ENCODE data around the gene IGFL4. TPM values are rescaled to one million over a fixed set of nuclear protein-coding genes. Genes with fewer than 3 reads are reported as not detected.

Gene IGFL4
- total and polyA plus RNA-seq, 2 of the 13 experiments (the other 11 are each of a cell fraction or from before 2014, with no cell fraction given) = 1.2 to 1.4 TPM

GRCh38 chr19:46076951-46077814, 36.4 kb upstream of the IGFL4 start (continued):
- TF ChIP-seq, protein P1, sequence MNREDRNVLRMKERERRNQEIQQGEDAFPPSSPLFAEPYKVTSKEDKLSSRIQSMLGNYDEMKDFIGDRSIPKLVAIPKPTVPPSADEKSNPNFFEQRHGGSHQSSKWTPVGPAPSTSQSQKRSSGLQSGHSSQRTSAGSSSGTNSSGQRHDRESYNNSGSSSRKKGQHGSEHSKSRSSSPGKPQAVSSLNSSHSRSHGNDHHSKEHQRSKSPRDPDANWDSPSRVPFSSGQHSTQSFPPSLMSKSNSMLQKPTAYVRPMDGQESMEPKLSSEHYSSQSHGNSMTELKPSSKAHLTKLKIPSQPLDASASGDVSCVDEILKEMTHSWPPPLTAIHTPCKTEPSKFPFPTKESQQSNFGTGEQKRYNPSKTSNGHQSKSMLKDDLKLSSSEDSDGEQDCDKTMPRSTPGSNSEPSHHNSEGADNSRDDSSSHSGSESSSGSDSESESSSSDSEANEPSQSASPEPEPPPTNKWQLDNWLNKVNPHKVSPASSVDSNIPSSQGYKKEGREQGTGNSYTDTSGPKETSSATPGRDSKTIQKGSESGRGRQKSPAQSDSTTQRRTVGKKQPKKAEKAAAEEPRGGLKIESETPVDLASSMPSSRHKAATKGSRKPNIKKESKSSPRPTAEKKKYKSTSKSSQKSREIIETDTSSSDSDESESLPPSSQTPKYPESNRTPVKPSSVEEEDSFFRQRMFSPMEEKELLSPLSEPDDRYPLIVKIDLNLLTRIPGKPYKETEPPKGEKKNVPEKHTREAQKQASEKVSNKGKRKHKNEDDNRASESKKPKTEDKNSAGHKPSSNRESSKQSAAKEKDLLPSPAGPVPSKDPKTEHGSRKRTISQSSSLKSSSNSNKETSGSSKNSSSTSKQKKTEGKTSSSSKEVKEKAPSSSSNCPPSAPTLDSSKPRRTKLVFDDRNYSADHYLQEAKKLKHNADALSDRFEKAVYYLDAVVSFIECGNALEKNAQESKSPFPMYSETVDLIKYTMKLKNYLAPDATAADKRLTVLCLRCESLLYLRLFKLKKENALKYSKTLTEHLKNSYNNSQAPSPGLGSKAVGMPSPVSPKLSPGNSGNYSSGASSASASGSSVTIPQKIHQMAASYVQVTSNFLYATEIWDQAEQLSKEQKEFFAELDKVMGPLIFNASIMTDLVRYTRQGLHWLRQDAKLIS (CRISPR knock-in tag; IDR thresholded peaks at IDR 0.05) = no peak
- TF ChIP-seq CEBPZ (IDR thresholded peaks at IDR 0.05; ENCODE audit: low read length) = no peak
- no peak for TF ChIP-seq IRX3 (CRISPR knock-in tag; IDR thresholded peaks at IDR 0.05; ENCODE audit: borderline replicate concordance, low read depth)
- no peak for TF ChIP-seq PAWR (CRISPR knock-in tag; IDR thresholded peaks at IDR 0.05; ENCODE audit: borderline replicate concordance)
- no peak for TF ChIP-seq THAP7 (CRISPR knock-in tag; IDR thresholded peaks at IDR 0.05)
- peak; percentile 47; the same call in 1 of the 2 replicates for TF ChIP-seq ZKSCAN1 (IDR thresholded peaks at IDR 0.05; ENCODE audit: low read length)
- TF ChIP-seq SOX6 (IDR thresholded peaks at IDR 0.05) = no peak
- TF ChIP-seq SOX6 (CRISPR knock-in tag; IDR thresholded peaks at IDR 0.05) = peak; percentile 19; the same call in 1 of the 2 replicates
- no peak for TF ChIP-seq ZEB1 (IDR thresholded peaks at IDR 0.05; ENCODE audit: insufficient replicate concordance, low read depth)
- TF ChIP-seq GTF2F1 (IDR thresholded peaks at IDR 0.05; ENCODE audit: low read length) = no peak
- peak; percentile 37; the same call in 1 of the 2 replicates for TF ChIP-seq TBX2 (CRISPR knock-in tag; IDR thresholded peaks at IDR 0.05; ENCODE audit: borderline replicate concordance)
- no peak for TF ChIP-seq BORCS8-MEF2B (CRISPR knock-in tag; IDR thresholded peaks at IDR 0.05)
- no peak for TF ChIP-seq NFRKB (IDR thresholded peaks at IDR 0.05)
- TF ChIP-seq GABPB1 (CRISPR knock-in tag; IDR thresholded peaks at IDR 0.05) = peak; percentile 57
- TF ChIP-seq SMAD3 (CRISPR knock-in tag; IDR thresholded peaks at IDR 0.05) = no peak
- no peak for TF ChIP-seq ZFP37 (CRISPR knock-in tag; IDR thresholded peaks at IDR 0.05; ENCODE audit: borderline replicate concordance)
- no peak for TF ChIP-seq ZNF431 (CRISPR knock-in tag; IDR thresholded peaks at IDR 0.05; ENCODE audit: borderline replicate concordance, low read depth)
- no peak for TF ChIP-seq ZBTB21 (CRISPR knock-in tag; IDR thresholded peaks at IDR 0.05)
- peak; percentile 62; the same call in 1 of the 2 replicates for TF ChIP-seq MTA1 (CRISPR knock-in tag; IDR thresholded peaks at IDR 0.05; ENCODE audit: borderline replicate concordance)
- TF ChIP-seq FOXP4 (CRISPR knock-in tag; IDR thresholded peaks at IDR 0.05) = no peak
